ENCODE results near the gene DGKB.

The DGKB gene

GRCh38 chr7:14449291-14449690 lies 453.3 kb downstream of the DGKB start:
- no peak overlapping the region for H2BK120ac ChIP-seq (ENCODE audit: low read depth, low read length)
- H3K4ac ChIP-seq (ENCODE audit: low read depth in 1 of 2, low read length in 2 of 2) = no peak overlapping the region
- WGBS = 92% methylated on average over 3 of the region's 4 CpGs
- H3K23ac ChIP-seq (ENCODE audit: low read length in 2 of 2) = no peak overlapping the region
- no peak overlapping the region for H3K27ac ChIP-seq (ENCODE audit: low read length, poor library complexity, severe bottlenecking)
- H3K4me1 ChIP-seq (ENCODE audit: control insufficient read depth, insufficient read depth, low read depth, low read length) = no peaks in the 10 kb centered on the region
- no peak overlapping the region for H3K14ac ChIP-seq (ENCODE audit: low read length in 2 of 2)
- no peaks in the 10 kb centered on the region for H3K27me3 ChIP-seq (ENCODE audit: control insufficient read depth in 1 of 2, insufficient read depth in 1 of 2, low read length in 2 of 2)
- no peak overlapping the region for H3K9ac ChIP-seq (ENCODE audit: low read length)
- H2AK5ac ChIP-seq (ENCODE audit: low read length, severe bottlenecking) = no peak overlapping the region
- H3K9me3 ChIP-seq (ENCODE audit: control insufficient read depth, low read length) = peaks cover 5% of the 10 kb centered on the region
- H2AFZ ChIP-seq (ENCODE audit: low read depth, low read length) = no peak overlapping the region
- DNase-seq = no peak
- no peak overlapping the region for H3K4me2 ChIP-seq (ENCODE audit: low read length, poor library complexity, severe bottlenecking)
- no peaks in the 10 kb centered on the region for H3K36me3 ChIP-seq (ENCODE audit: control insufficient read depth in 1 of 2, insufficient read depth in 2 of 2, low read depth in 1 of 2, low read length in 2 of 2)
- H3K4me3 ChIP-seq (ENCODE audit: insufficient read depth in 1 of 2, low read depth in 1 of 2, low read length in 2 of 2) = no peak overlapping the region
- no peak overlapping the region for H2BK15ac ChIP-seq (ENCODE audit: low read depth, poor library complexity, severe bottlenecking)
- H4K8ac ChIP-seq (ENCODE audit: low read length) = no peak overlapping the region
- H3K79me1 ChIP-seq (replicated peaks; ENCODE audit: low read length, poor library complexity, severe bottlenecking) = no peaks in the 10 kb centered on the region
- no peak overlapping the region for H3K18ac ChIP-seq (ENCODE audit: low read depth in 1 of 2, low read length in 2 of 2)
- H2BK5ac ChIP-seq (ENCODE audit: low read depth, low read length, poor library complexity, severe bottlenecking) = no peak overlapping the region
- H2BK12ac ChIP-seq (ENCODE audit: low read length in 2 of 2) = no peak overlapping the region
- no peak overlapping the region for H4K91ac ChIP-seq (ENCODE audit: low read length)

- H3K9ac ChIP-seq (ENCODE audit: low read length) = no peak overlapping the region
- H2BK5ac ChIP-seq (ENCODE audit: low read depth, low read length, poor library complexity, severe bottlenecking) = no peak overlapping the region
- H3K4me2 ChIP-seq (ENCODE audit: low read length, poor library complexity, severe bottlenecking) = no peak overlapping the region
- H2AFZ ChIP-seq (ENCODE audit: low read depth, low read length) = no peak overlapping the region
- peaks cover 5% of the 10 kb centered on the region for H3K9me3 ChIP-seq (ENCODE audit: control insufficient read depth, low read length)
- no peak overlapping the region for H2BK120ac ChIP-seq (ENCODE audit: low read depth, low read length)
- no peak overlapping the region for H3K18ac ChIP-seq (ENCODE audit: low read depth in 1 of 2, low read length in 2 of 2)
- H4K8ac ChIP-seq (ENCODE audit: low read length) = no peak overlapping the region
- DNase-seq = no peak
- H2BK12ac ChIP-seq (ENCODE audit: low read length in 2 of 2) = no peak overlapping the region
- no peaks in the 10 kb centered on the region for H3K27me3 ChIP-seq (ENCODE audit: control insufficient read depth in 1 of 2, insufficient read depth in 1 of 2, low read length in 2 of 2)
- no peak overlapping the region for H2AK5ac ChIP-seq (ENCODE audit: low read length, severe bottlenecking)
- H3K4ac ChIP-seq (ENCODE audit: low read depth in 1 of 2, low read length in 2 of 2) = no peak overlapping the region
- no peaks in the 10 kb centered on the region for H3K4me1 ChIP-seq (ENCODE audit: control insufficient read depth, insufficient read depth, low read depth, low read length)
- H3K79me1 ChIP-seq (replicated peaks; ENCODE audit: low read length, poor library complexity, severe bottlenecking) = no peaks in the 10 kb centered on the region
- H3K27ac ChIP-seq (ENCODE audit: low read length, poor library complexity, severe bottlenecking) = no peak overlapping the region
- H3K36me3 ChIP-seq (ENCODE audit: control insufficient read depth in 1 of 2, insufficient read depth in 2 of 2, low read depth in 1 of 2, low read length in 2 of 2) = no peaks in the 10 kb centered on the region
- H4K91ac ChIP-seq (ENCODE audit: low read length) = no peak overlapping the region
- H3K14ac ChIP-seq (ENCODE audit: low read length in 2 of 2) = no peak overlapping the region
- no peak overlapping the region for H3K23ac ChIP-seq (ENCODE audit: low read length in 2 of 2)
- 89% methylated on average over 3 of the region's 3 CpGs for WGBS
- H3K4me3 ChIP-seq (ENCODE audit: insufficient read depth in 1 of 2, low read depth in 1 of 2, low read length in 2 of 2) = no peak overlapping the region
- H2BK15ac ChIP-seq (ENCODE audit: low read depth, poor library complexity, severe bottlenecking) = no peak overlapping the region
These were observed 455.7 kb downstream of the DGKB start for GRCh38 chr7:14446829-14447228.

GRCh38 chr7:14446219-14446618 lies 456.3 kb downstream of the DGKB start:
- H3K4me1 ChIP-seq (ENCODE audit: control insufficient read depth, insufficient read depth, low read depth, low read length) = no peaks in the 10 kb centered on the region
- no peaks in the 10 kb centered on the region for H3K79me1 ChIP-seq (replicated peaks; ENCODE audit: low read length, poor library complexity, severe bottlenecking)
- no peak overlapping the region for H2BK12ac ChIP-seq (ENCODE audit: low read length in 2 of 2)
- no peak overlapping the region for H3K18ac ChIP-seq (ENCODE audit: low read depth in 1 of 2, low read length in 2 of 2)
- no peak overlapping the region for H3K27ac ChIP-seq (ENCODE audit: low read length, poor library complexity, severe bottlenecking)
- H3K9ac ChIP-seq (ENCODE audit: low read length) = no peak overlapping the region
- H2BK15ac ChIP-seq (ENCODE audit: low read depth, poor library complexity, severe bottlenecking) = no peak overlapping the region
- H3K4me2 ChIP-seq (ENCODE audit: low read length, poor library complexity, severe bottlenecking) = no peak overlapping the region
- peaks cover 5% of the 10 kb centered on the region for H3K9me3 ChIP-seq (ENCODE audit: control insufficient read depth, low read length)
- H3K36me3 ChIP-seq (ENCODE audit: control insufficient read depth in 1 of 2, insufficient read depth in 2 of 2, low read depth in 1 of 2, low read length in 2 of 2) = no peaks in the 10 kb centered on the region
- WGBS = no CpG with 5 or more reads among the region's 1 CpG
- H2AFZ ChIP-seq (ENCODE audit: low read depth, low read length) = no peak overlapping the region
- H2AK5ac ChIP-seq (ENCODE audit: low read length, severe bottlenecking) = no peak overlapping the region
- H3K14ac ChIP-seq (ENCODE audit: low read length in 2 of 2) = no peak overlapping the region
- H3K4ac ChIP-seq (ENCODE audit: low read depth in 1 of 2, low read length in 2 of 2) = no peak overlapping the region
- H3K4me3 ChIP-seq (ENCODE audit: insufficient read depth in 1 of 2, low read depth in 1 of 2, low read length in 2 of 2) = no peak overlapping the region
- no peak overlapping the region for H4K8ac ChIP-seq (ENCODE audit: low read length)
- DNase-seq = no peak
- no peak overlapping the region for H2BK5ac ChIP-seq (ENCODE audit: low read depth, low read length, poor library complexity, severe bottlenecking)
- H3K27me3 ChIP-seq (ENCODE audit: control insufficient read depth in 1 of 2, insufficient read depth in 1 of 2, low read length in 2 of 2) = no peaks in the 10 kb centered on the region
- H3K23ac ChIP-seq (ENCODE audit: low read length in 2 of 2) = no peak overlapping the region
- H2BK120ac ChIP-seq (ENCODE audit: low read depth, low read length) = no peak overlapping the region
- H4K91ac ChIP-seq (ENCODE audit: low read length) = no peak overlapping the region

GRCh38 chr7:14438366-14438765 lies 464.2 kb downstream of the DGKB start:
- Histone ChIP-seq H3K14ac (ENCODE audit: low read length in 2 of 2) (no peak overlapping the region), H3K4ac (ENCODE audit: low read depth in 1 of 2, low read length in 2 of 2) (no peak overlapping the region), H2BK12ac (ENCODE audit: low read length in 2 of 2) (no peak overlapping the region), H3K18ac (ENCODE audit: low read depth in 1 of 2, low read length in 2 of 2) (no peak overlapping the region), H3K4me3 (ENCODE audit: insufficient read depth in 1 of 2, low read depth in 1 of 2, low read length in 2 of 2) (no peak overlapping the region), H2BK120ac (ENCODE audit: low read depth, low read length) (no peak overlapping the region), H4K8ac (ENCODE audit: low read length) (no peak overlapping the region), H3K27me3 (ENCODE audit: control insufficient read depth in 1 of 2, insufficient read depth in 1 of 2, low read length in 2 of 2) (no peaks in the 10 kb centered on the region), H3K27ac (ENCODE audit: low read length, poor library complexity, severe bottlenecking) (no peak overlapping the region), H3K4me1 (ENCODE audit: control insufficient read depth, insufficient read depth, low read depth, low read length) (no peaks in the 10 kb centered on the region), H4K91ac (ENCODE audit: low read length) (no peak overlapping the region), H2BK5ac (ENCODE audit: low read depth, low read length, poor library complexity, severe bottlenecking) (no peak overlapping the region), H3K4me2 (ENCODE audit: low read length, poor library complexity, severe bottlenecking) (no peak overlapping the region), H2BK15ac (ENCODE audit: low read depth, poor library complexity, severe bottlenecking) (no peak overlapping the region), H2AK5ac (ENCODE audit: low read length, severe bottlenecking) (no peak overlapping the region), H3K9ac (ENCODE audit: low read length) (no peak overlapping the region), H3K23ac (ENCODE audit: low read length in 2 of 2) (no peak overlapping the region), H3K9me3 (ENCODE audit: control insufficient read depth, low read length) (no peaks in the 10 kb centered on the region), H3K36me3 (ENCODE audit: control insufficient read depth in 1 of 2, insufficient read depth in 2 of 2, low read depth in 1 of 2, low read length in 2 of 2) (no peaks in the 10 kb centered on the region), H2AFZ (ENCODE audit: low read depth, low read length) (no peak overlapping the region), H3K79me1 (replicated peaks; ENCODE audit: low read length, poor library complexity, severe bottlenecking) (no peaks in the 10 kb centered on the region)
- WGBS = 100% methylated on average over 1 of the region's 2 CpGs
- DNase-seq = no peak
